HepG2 (cell line): ENCODE data around the gene SIRT7. TPM values are rescaled to one million over a fixed set of nuclear protein-coding genes. Genes with fewer than 3 reads are reported as not detected.

Experiments
- ARHGAP35 ChIP-seq: sonication (generic); formaldehyde crosslinking; IDR thresholded peaks from 2 replicates; pipeline ENCODE4 v1.9.0; 2022; ENCODE audit warnings: mild to moderate bottlenecking, inconsistent platforms, moderate library complexity, missing genetic modification reagents, borderline replicate concordance
- ATF1 ChIP-seq: IDR thresholded peaks from 2 replicates; pipeline ENCODE4 v1.6.1; 2016; ENCODE audit warnings: mild to moderate bottlenecking, control low read depth
- GATAD2A ChIP-seq: IDR thresholded peaks from 2 replicates; pipeline ENCODE4 v1.6.1; 2016
- GPN1 ChIP-seq: sonication (generic); formaldehyde crosslinking; IDR thresholded peaks from 2 replicates; pipeline ENCODE4 v1.5.1; 2020; ENCODE audit warnings: missing genetic modification reagents, borderline replicate concordance
- HDAC6 ChIP-seq: fragments of 200-600 bp; sonication (generic); IDR thresholded peaks from 2 replicates; pipeline ENCODE4 v1.7.0; 2017; ENCODE audit warnings: mild to moderate bottlenecking, antibody characterized with exemption, low read length, low read depth
- IKZF5 ChIP-seq: IDR thresholded peaks from 2 replicates; pipeline ENCODE4 v1.6.1; 2018; ENCODE audit warnings: missing genetic modification reagents, mild to moderate bottlenecking, missing compliant biosample characterization
- IRX3 ChIP-seq: sonication (generic); formaldehyde crosslinking; IDR thresholded peaks from 2 replicates; pipeline ENCODE4 v1.8.1; 2023; ENCODE audit warnings: mild to moderate bottlenecking, low read depth, missing genetic modification reagents, borderline replicate concordance
- NR2C2 ChIP-seq: sonication (generic); formaldehyde crosslinking; IDR thresholded peaks from 2 replicates; pipeline ENCODE4 v1.4.0; 2020; ENCODE audit warnings: missing genetic modification reagents, mild to moderate bottlenecking, moderate library complexity, borderline replicate concordance
- PHF5A ChIP-seq: IDR thresholded peaks from one replicate; pipeline ENCODE4 v1.6.1; 2018; ENCODE audit warnings: low read depth, missing genetic modification reagents; ENCODE audit not compliant: unreplicated experiment
- POLR2A ChIP-seq, 2 experiments: IDR thresholded peaks; 2 replicates each; pipeline ENCODE4 v1.6.1; 2011; ENCODE audit warnings: low read depth in 2 of 2, low read length in 2 of 2, mild to moderate bottlenecking in 1 of 2, moderate library complexity in 1 of 2; ENCODE audit not compliant: insufficient read depth in 1 of 2
- RELA ChIP-seq: sonication (generic); formaldehyde crosslinking; IDR thresholded peaks from 2 replicates; pipeline ENCODE4 v1.4.0; 2020; ENCODE audit warnings: missing genetic modification reagents
- SMAD9 ChIP-seq: sonication (generic); formaldehyde crosslinking; IDR thresholded peaks from 2 replicates; pipeline ENCODE4 v1.5.1; 2020; ENCODE audit warnings: mild to moderate bottlenecking, missing genetic modification reagents
- TFE3 ChIP-seq: IDR thresholded peaks from 2 replicates; pipeline ENCODE4 v1.6.1; 2016
- WIZ ChIP-seq: sonication (generic); formaldehyde crosslinking; IDR thresholded peaks from 2 replicates; pipeline ENCODE4 v1.5.1; 2020; ENCODE audit warnings: mild to moderate bottlenecking, missing genetic modification reagents
- ZBTB20 ChIP-seq: sonication (generic); formaldehyde crosslinking; IDR thresholded peaks from 2 replicates; pipeline ENCODE4 v1.8.1; 2023; ENCODE audit warnings: missing genetic modification reagents, low read depth, mild to moderate bottlenecking, borderline replicate concordance
- ZMYM4 ChIP-seq: sonication (generic); formaldehyde crosslinking; IDR thresholded peaks from 2 replicates; pipeline ENCODE4 v1.8.1; 2023; ENCODE audit warnings: mild to moderate bottlenecking, missing genetic modification reagents
- ZNF180 ChIP-seq: sonication (generic); formaldehyde crosslinking; IDR thresholded peaks from 2 replicates; pipeline ENCODE4 v1.4.0; 2020; ENCODE audit warnings: low read depth, missing genetic modification reagents, borderline replicate concordance
- ZNF234 ChIP-seq: sonication (generic); formaldehyde crosslinking; conservative IDR thresholded peaks from 2 replicates; pipeline ENCODE4 v1.5.1; 2020; ENCODE audit warnings: mild to moderate bottlenecking, missing genetic modification reagents
- ZNF263 ChIP-seq: sonication (generic); formaldehyde crosslinking; IDR thresholded peaks from 2 replicates; pipeline ENCODE4 v1.4.0; 2020; ENCODE audit warnings: missing genetic modification reagents
- ZNF30 ChIP-seq: sonication (generic); formaldehyde crosslinking; IDR thresholded peaks from 2 replicates; pipeline ENCODE4 v1.5.0; 2020; ENCODE audit warnings: mild to moderate bottlenecking, missing genetic modification reagents
- ZNF75D ChIP-seq: sonication (generic); formaldehyde crosslinking; IDR thresholded peaks from 2 replicates; pipeline ENCODE4 v1.8.1; 2023; ENCODE audit warnings: missing genetic modification reagents, mild to moderate bottlenecking, borderline replicate concordance
- ZNF788 ChIP-seq: sonication (generic); formaldehyde crosslinking; IDR thresholded peaks from 2 replicates; pipeline ENCODE4 v1.5.0; 2020; ENCODE audit warnings: mild to moderate bottlenecking, missing genetic modification reagents, borderline replicate concordance
- ZSCAN9 ChIP-seq: IDR thresholded peaks from 2 replicates; pipeline ENCODE4 v1.6.1; 2016; ENCODE audit warnings: borderline replicate concordance
- polyA plus RNA-seq, 8 experiments: library from polyadenylated mRNA; depleted of rRNA in 3 of 8; stranded (reverse) in 7 of 8; unstranded in 1 of 8; fragments of >200 nt; fragmentation: Illumina TruSeq in 4 of 8; extraction: Trizol in 4 of 8; gene quantifications; 2 replicates each; pipeline versions ENCODE4 v1.2.1 to v1.2.3, GENCODE V29; 2011 to 2016; ENCODE audit warnings: low read depth in 4 of 8, missing spikeins in 1 of 8, mixed read lengths in 1 of 8; ENCODE audit not compliant: insufficient read depth in 1 of 8
- total RNA-seq, 5 experiments: library from RNA; depleted of rRNA; stranded (reverse); fragments of >200 nt; fragmentation: Illumina TruSeq; extraction: Trizol; gene quantifications; 2 replicates each; pipeline ENCODE4 v1.2.3, GENCODE V29; 2016; ENCODE audit warnings: low read depth in 1 of 5
- TF ChIP-seq, protein P1 (sequence below): sonication (generic); formaldehyde crosslinking; IDR thresholded peaks from 2 replicates; pipeline ENCODE4 v1.4.0; 2020; ENCODE audit warnings: mild to moderate bottlenecking, low read depth, missing genetic modification reagents
- TF ChIP-seq, protein P2 (sequence below): sonication (generic); formaldehyde crosslinking; IDR thresholded peaks from 2 replicates; pipeline ENCODE4 v1.4.0; 2020; ENCODE audit warnings: missing genetic modification reagents

Gene SIRT7
- total and polyA plus RNA-seq, 2 of the 13 experiments (the other 11 are each of a cell fraction or from before 2014, with no cell fraction given): 8.3 to 24.8 TPM

GRCh38 chr17:81869221-81870130, 48.5 kb downstream of the SIRT7 start (continued):
- TF ChIP-seq WIZ (peak; percentile 45; the same call in 1 of the 2 replicates), ZBTB20 (CRISPR knock-in tag) (no peak), ZNF788 (CRISPR knock-in tag) (no peak; the same call in 1 of the 2 replicates), GPN1 (CRISPR knock-in tag) (no peak), IRX3 (CRISPR knock-in tag) (peak; percentile 65), ATF1 (no peak), ZNF263 (0 out of 2 replicates have a peak, but pooled peaks have one; percentile 40), ARHGAP35 (peak; percentile 33; the same call in 1 of the 2 replicates), POLR2A (IDR thresholded peaks at IDR 0.05; ENCODE audit: insufficient read depth in 1 of 2, low read depth in 2 of 2, low read length in 2 of 2) (no peak; a peak in 1 of 4 replicates), ZNF180 (CRISPR knock-in tag) (no peak), ZNF75D (no peak), TFE3 (no peak), ZNF234 (CRISPR knock-in tag) (no peak), HDAC6 (no peak), SMAD9 (CRISPR knock-in tag) (no peak; the same call in none of the 2 replicates), RELA (CRISPR knock-in tag) (0 out of 2 replicates have a peak, but pooled peaks have one; percentile 69), IKZF5 (CRISPR knock-in tag) (peak; percentile 15; the same call in 1 of the 2 replicates), ZNF30 (CRISPR knock-in tag) (no peak), GATAD2A (CRISPR knock-in tag) (no peak), ZMYM4 (CRISPR knock-in tag) (no peak), NR2C2 (CRISPR knock-in tag) (no peak; the same call in 1 of the 2 replicates), PHF5A (CRISPR knock-in tag) (no peak), ZSCAN9 (CRISPR knock-in tag) (no peak)
- TF ChIP-seq, protein P1, sequence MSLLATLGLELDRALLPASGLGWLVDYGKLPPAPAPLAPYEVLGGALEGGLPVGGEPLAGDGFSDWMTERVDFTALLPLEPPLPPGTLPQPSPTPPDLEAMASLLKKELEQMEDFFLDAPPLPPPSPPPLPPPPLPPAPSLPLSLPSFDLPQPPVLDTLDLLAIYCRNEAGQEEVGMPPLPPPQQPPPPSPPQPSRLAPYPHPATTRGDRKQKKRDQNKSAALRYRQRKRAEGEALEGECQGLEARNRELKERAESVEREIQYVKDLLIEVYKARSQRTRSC (CRISPR knock-in tag): no peak
- TF ChIP-seq, protein P2, sequence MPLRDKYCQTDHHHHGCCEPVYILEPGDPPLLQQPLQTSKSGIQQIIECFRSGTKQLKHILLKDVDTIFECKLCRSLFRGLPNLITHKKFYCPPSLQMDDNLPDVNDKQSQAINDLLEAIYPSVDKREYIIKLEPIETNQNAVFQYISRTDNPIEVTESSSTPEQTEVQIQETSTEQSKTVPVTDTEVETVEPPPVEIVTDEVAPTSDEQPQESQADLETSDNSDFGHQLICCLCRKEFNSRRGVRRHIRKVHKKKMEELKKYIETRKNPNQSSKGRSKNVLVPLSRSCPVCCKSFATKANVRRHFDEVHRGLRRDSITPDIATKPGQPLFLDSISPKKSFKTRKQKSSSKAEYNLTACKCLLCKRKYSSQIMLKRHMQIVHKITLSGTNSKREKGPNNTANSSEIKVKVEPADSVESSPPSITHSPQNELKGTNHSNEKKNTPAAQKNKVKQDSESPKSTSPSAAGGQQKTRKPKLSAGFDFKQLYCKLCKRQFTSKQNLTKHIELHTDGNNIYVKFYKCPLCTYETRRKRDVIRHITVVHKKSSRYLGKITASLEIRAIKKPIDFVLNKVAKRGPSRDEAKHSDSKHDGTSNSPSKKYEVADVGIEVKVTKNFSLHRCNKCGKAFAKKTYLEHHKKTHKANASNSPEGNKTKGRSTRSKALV: 0 out of 2 replicates have a peak, but pooled peaks have one; percentile 21
